Neural cell (in vitro differentiated cells): ENCODE results near the gene DUSP5.

Source experiments
- CTCF ChIP-seq: fragments of 450-650 bp; IDR thresholded peaks from 2 replicates; pipeline ENCODE4 v1.5.1; 2014; ENCODE audit warnings: antibody characterized with exemption, mild to moderate bottlenecking, moderate library complexity; ENCODE audit not compliant: poor library complexity, severe bottlenecking
- EZH2 ChIP-seq: fragments of 200-600, 300-800 bp; shearing (Covaris generic), sonication (generic); IDR thresholded peaks from 2 replicates; pipeline ENCODE4 v1.6.1; 2014; ENCODE audit warnings: antibody characterized with exemption, low read length, borderline replicate concordance, mild to moderate bottlenecking; ENCODE audit not compliant: insufficient read depth, poor library complexity, severe bottlenecking
- RAD21 ChIP-seq: fragments of 450-650 bp; conservative IDR thresholded peaks from 2 replicates; pipeline ENCODE4 v1.6.1; 2014; ENCODE audit warnings: antibody characterized with exemption, mild to moderate bottlenecking, moderate library complexity

- no peak for TF ChIP-seq CTCF
- no peak for TF ChIP-seq EZH2
- TF ChIP-seq RAD21 = no peak
These were observed 19.2 kb downstream of the DUSP5 start for GRCh38 chr10:110516815-110517492.
